ENCODE results near the gene PALM3. TPM values are rescaled to one million over a fixed set of nuclear protein-coding genes. Genes with fewer than 3 reads are reported as not detected.
A peak's percentile ranks its signal among the peaks of the same experiment; 100 is the strongest.

PALM3 gene
- total RNA-seq, 1 donor from 2014 or later: not detected

- Histone ChIP-seq H3K9ac (no peak overlapping the region), H3K27ac (no peak overlapping the region), H3K4me2 (no peak overlapping the region), H4K20me1 (ENCODE audit: low read depth) (no peaks in the 10 kb centered on the region), H2AFZ (replicated peaks) (no peak overlapping the region), H3K4me1 (no peaks in the 10 kb centered on the region), H3K79me2 (ENCODE audit: low read depth) (no peaks in the 10 kb centered on the region), H3K36me3 (no peaks in the 10 kb centered on the region), H3K9me3 (ENCODE audit: low read depth) (no peaks in the 10 kb centered on the region), H3K27me3 (peaks cover 35% of the 10 kb centered on the region), H3K4me3 (no peak overlapping the region), H3F3A (ENCODE audit: low read depth) (peaks cover 24% of the 10 kb centered on the region)
- DNase-seq (ENCODE audit: low spot score): no peak
- Mint-ChIP-seq H3K27me3 (ENCODE audit: insufficient read depth, low read depth) (peaks cover 27% of the 10 kb centered on the region), H3K4me1 (peaks cover 28% of the 10 kb centered on the region), H3K36me3 (no peaks in the 10 kb centered on the region), H3K9me3 (no peaks in the 10 kb centered on the region), H3K4me3 (no peak overlapping the region), H3K27ac (peak overlapping the region; percentile 9)
- TF ChIP-seq EZH2phosphoT487 (IDR thresholded peaks at IDR 0.05) (no peak), EZH2 (IDR thresholded peaks at IDR 0.05) (no peak), CTCF (IDR thresholded peaks at IDR 0.05) (no peak)
Observed at GRCh38 chr19:14061081-14061749, 661 bp downstream of the PALM3 start.

- H3K4me3 Mint-ChIP-seq: no peak overlapping the region
- H3K4me2 ChIP-seq: no peak overlapping the region
- no peaks in the 10 kb centered on the region for H3K4me1 ChIP-seq
- H3K9ac ChIP-seq: no peak overlapping the region
- H3K4me3 ChIP-seq: no peak overlapping the region
- H3K9me3 Mint-ChIP-seq: no peaks in the 10 kb centered on the region
- no peaks in the 10 kb centered on the region for H4K20me1 ChIP-seq (ENCODE audit: low read depth)
- peaks cover 34% of the 10 kb centered on the region for H3K27me3 Mint-ChIP-seq (ENCODE audit: insufficient read depth, low read depth)
- H3K4me1 Mint-ChIP-seq: peaks cover 31% of the 10 kb centered on the region
- TF ChIP-seq EZH2 (IDR thresholded peaks at IDR 0.05) (no peak), CTCF (IDR thresholded peaks at IDR 0.05) (no peak), EZH2phosphoT487 (IDR thresholded peaks at IDR 0.05) (no peak)
- peak overlapping the region; percentile 16 for H3K27ac Mint-ChIP-seq
- H3K79me2 ChIP-seq (ENCODE audit: low read depth): no peaks in the 10 kb centered on the region
- H2AFZ ChIP-seq (replicated peaks): no peak overlapping the region
- H3K36me3 ChIP-seq: no peaks in the 10 kb centered on the region
- peaks cover 35% of the 10 kb centered on the region for H3K27me3 ChIP-seq
- no peaks in the 10 kb centered on the region for H3K36me3 Mint-ChIP-seq
- no peaks in the 10 kb centered on the region for H3K9me3 ChIP-seq (ENCODE audit: low read depth)
- H3F3A ChIP-seq (ENCODE audit: low read depth): peaks cover 25% of the 10 kb centered on the region
- DNase-seq (ENCODE audit: low spot score): peak; percentile 28
- H3K27ac ChIP-seq: no peak overlapping the region
Observed at GRCh38 chr19:14059652-14060155, 2.2 kb downstream of the PALM3 start.

- Histone ChIP-seq H3K27me3 (peaks cover 35% of the 10 kb centered on the region), H3K27ac (no peak overlapping the region), H4K20me1 (ENCODE audit: low read depth) (no peaks in the 10 kb centered on the region), H3K36me3 (no peaks in the 10 kb centered on the region), H2AFZ (replicated peaks) (no peak overlapping the region), H3K9me3 (ENCODE audit: low read depth) (no peaks in the 10 kb centered on the region), H3K9ac (no peak overlapping the region), H3F3A (ENCODE audit: low read depth) (peaks cover 25% of the 10 kb centered on the region), H3K4me3 (no peak overlapping the region), H3K4me1 (no peaks in the 10 kb centered on the region), H3K4me2 (no peak overlapping the region), H3K79me2 (ENCODE audit: low read depth) (no peaks in the 10 kb centered on the region)
- H3K4me3 Mint-ChIP-seq: peak overlapping the region; percentile 89
- no peaks in the 10 kb centered on the region for H3K9me3 Mint-ChIP-seq
- H3K27me3 Mint-ChIP-seq (ENCODE audit: insufficient read depth, low read depth): peaks cover 38% of the 10 kb centered on the region
- H3K27ac Mint-ChIP-seq: no peak overlapping the region
- TF ChIP-seq CTCF (IDR thresholded peaks at IDR 0.05) (peak; percentile 70), EZH2phosphoT487 (IDR thresholded peaks at IDR 0.05) (peak; percentile 19), EZH2 (IDR thresholded peaks at IDR 0.05) (peak; percentile 14)
- peak; percentile 56 for DNase-seq (ENCODE audit: low spot score)
- no peaks in the 10 kb centered on the region for H3K36me3 Mint-ChIP-seq
- H3K4me1 Mint-ChIP-seq: peaks cover 31% of the 10 kb centered on the region
Observed at GRCh38 chr19:14059093-14059480, 2.8 kb downstream of the PALM3 start.
